ENCODE measurements around the gene IL3RA. TPM values are rescaled to one million over a fixed set of nuclear protein-coding genes. Genes with fewer than 3 reads are reported as not detected.

IL3RA gene
- total and polyA plus RNA-seq, 2 of the 8 experiments (the other 6 are each of a cell fraction or from before 2014, with no cell fraction given), result 0.11 TPM; not detected in 1

DNA sequence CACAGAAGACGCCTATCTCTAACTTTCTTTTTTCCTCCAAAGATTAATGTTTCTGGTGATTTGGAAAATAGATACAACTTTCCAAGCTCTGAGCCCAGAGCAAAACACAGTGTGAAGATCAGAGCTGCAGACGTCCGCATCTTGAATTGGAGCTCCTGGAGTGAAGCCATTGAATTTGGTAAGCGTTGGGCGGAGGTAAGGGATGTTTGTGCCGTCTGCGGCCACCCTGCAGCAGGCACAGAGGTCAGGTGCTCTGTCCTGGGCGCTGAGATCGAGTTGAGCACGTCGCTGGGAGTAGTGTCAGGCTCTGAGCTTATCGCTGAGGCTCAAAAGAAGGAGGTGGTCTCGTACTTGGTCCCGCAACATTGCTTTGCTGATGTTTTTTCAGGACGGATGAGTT lies 36.1 kb upstream of the IL3RA start:
- H3K4ac ChIP-seq (replicated peaks; ENCODE audit: insufficient read length, low read depth, low read length), result no peak overlapping the region
- ChIA-PET POLR2A (ENCODE audit: partially characterized antibody) (no interaction called here), CTCF (ENCODE audit: partially characterized antibody) (no interaction called here)
- TF ChIP-seq NANOG (IDR thresholded peaks at IDR 0.05; ENCODE audit: insufficient read depth, low read depth, low read length, poor library complexity, severe bottlenecking) (peak; percentile 79), TBP (IDR thresholded peaks at IDR 0.05; ENCODE audit: low read depth, low read length) (peak; percentile 58), YY1 (IDR thresholded peaks at IDR 0.05; ENCODE audit: low read depth, low read length) (no peak)
- 0 out of 2 replicates have a peak overlapping the region, but pooled peaks have one; percentile 20 for H2BK5ac ChIP-seq (ENCODE audit: low read depth, low read length)
- H4K20me1 ChIP-seq (replicated peaks in 1 of 2; ENCODE audit: control insufficient read depth in 1 of 2, insufficient read depth in 2 of 2, low read length in 2 of 2), result no peaks in the 10 kb centered on the region
- peak overlapping the region in 1 of 4 experiments; percentile 26; a peak in 1 of 8 replicates for H3K4me3 ChIP-seq (ENCODE audit: extremely low read depth in 1 of 4, insufficient read depth in 2 of 4, low read depth in 3 of 4, low read length in 4 of 4)
- no peak overlapping the region for H2BK15ac ChIP-seq (ENCODE audit: low read length)
- peak overlapping the region; percentile 23 for H4K5ac ChIP-seq (ENCODE audit: insufficient read length, low read depth, low read length)
- H3K4me2 ChIP-seq (ENCODE audit: insufficient read depth in 1 of 2, low read depth in 2 of 2, low read length in 2 of 2), result peak overlapping the region; percentile 21 to 55
- H2BK120ac ChIP-seq (replicated peaks; ENCODE audit: low read depth, low read length), result no peak overlapping the region
- no peak overlapping the region for H2AK5ac ChIP-seq (ENCODE audit: low read depth, low read length)
- no peaks in the 10 kb centered on the region for H3K23me2 ChIP-seq (ENCODE audit: low read depth, low read length)
- no peak overlapping the region for H4K8ac ChIP-seq (ENCODE audit: extremely low read depth, insufficient read depth, low read length)
- no peaks in the 10 kb centered on the region for H3K27me3 ChIP-seq (replicated peaks in 1 of 4; ENCODE audit: control insufficient read depth in 3 of 4, extremely low read depth in 1 of 4, insufficient read depth in 3 of 4, low read length in 3 of 4)
- H3K18ac ChIP-seq (ENCODE audit: extremely low read depth, low read length), result no peak overlapping the region
- H2AFZ ChIP-seq (ENCODE audit: low read length), result peak overlapping the region; percentile 7; the same call in 1 of the 2 replicates
- peaks cover 0 to 7% (median 2%) of the 10 kb centered on the region in 4 experiments; a peak in 3 of 7 replicates for H3K4me1 ChIP-seq (replicated peaks in 1 of 4; ENCODE audit: control insufficient read depth in 3 of 4, insufficient read depth in 4 of 4, low read length in 3 of 4)
- no peak overlapping the region for H4K91ac ChIP-seq (replicated peaks; ENCODE audit: insufficient read length, low read length)
- 26% methylated on average over 15 of the region's 15 CpGs; no CpG with 5 or more reads in 1 of the 2 experiments for WGBS, 2 experiments (ENCODE audit: extremely low coverage in 1 of 2, insufficient coverage in 1 of 2, insufficient read length in 1 of 2, insufficient replicate concordance in 2 of 2, low coverage in 1 of 2, low lambda C conversion rate in 2 of 2, missing lambda C conversion rate in 1 of 2)
- peaks cover 0 to 5% (median 2%) of the 10 kb centered on the region in 4 experiments; a peak in 3 of 8 replicates for H3K36me3 ChIP-seq (ENCODE audit: control insufficient read depth in 2 of 4, insufficient read depth in 4 of 4, low read length in 3 of 4)
- DNase-seq (ENCODE audit: low read depth in 1 of 2, low spot score in 2 of 2) (peak; percentile 38 to 58), FAIRE-seq (peak; percentile 58)
- H3K79me1 ChIP-seq (ENCODE audit: low read depth, low read length), result no peaks in the 10 kb centered on the region
- H3K9me3 ChIP-seq (ENCODE audit: insufficient read depth in 2 of 2, low read depth in 1 of 2, low read length in 1 of 2), result peaks cover 2 to 9% of the 10 kb centered on the region in 2 experiments; a peak in 3 of 4 replicates
- no peaks in the 10 kb centered on the region for H3K79me2 ChIP-seq (ENCODE audit: control insufficient read depth in 1 of 2, insufficient read depth in 2 of 2, low read length in 2 of 2)
- 0 out of 2 replicates have a peak overlapping the region, but pooled peaks have one; percentile 11 for H2BK20ac ChIP-seq (ENCODE audit: low read length)
- no peak overlapping the region for H3K9ac ChIP-seq (replicated peaks in 1 of 4; ENCODE audit: extremely low read depth in 1 of 4, low read depth in 3 of 4, low read length in 3 of 4)
- H2BK12ac ChIP-seq (ENCODE audit: low read depth, low read length), result no peak overlapping the region
- no peak overlapping the region for H3K56ac ChIP-seq (replicated peaks; ENCODE audit: insufficient read length, low read depth, low read length)
- H3K23ac ChIP-seq (ENCODE audit: insufficient read length), result no peak overlapping the region
- no peak overlapping the region for H3K27ac ChIP-seq (ENCODE audit: low read depth, low read length)
- no peak overlapping the region for H3K14ac ChIP-seq (ENCODE audit: insufficient read length)

Data from H1 (cell line).